HEK293 (cell line): ENCODE measurements around the gene FUT4.

Source experiments
- CTCF ChIP-seq: fragments of 450-650 bp; formaldehyde crosslinking; IDR thresholded peaks from 2 replicates; pipeline ENCODE4 v1.5.1; 2016; ENCODE audit warnings: missing biosample characterization, missing genetic modification characterization
- ZNF140 ChIP-seq: fragments of 450-650 bp; formaldehyde crosslinking; IDR thresholded peaks from 2 replicates; pipeline ENCODE4 v1.5.1; 2016; ENCODE audit warnings: missing biosample characterization, missing genetic modification characterization
- ZNF24 ChIP-seq: fragments of 450-650 bp; formaldehyde crosslinking; IDR thresholded peaks from 2 replicates; pipeline ENCODE4 v1.5.1; 2016; ENCODE audit warnings: missing biosample characterization, missing genetic modification characterization
- ZNF335 ChIP-seq: fragments of 450-650 bp; formaldehyde crosslinking; conservative IDR thresholded peaks from 2 replicates; pipeline ENCODE4 v1.5.1; 2016; ENCODE audit warnings: missing biosample characterization, missing genetic modification characterization
- ZNF398 ChIP-seq: fragments of 450-650 bp; formaldehyde crosslinking; IDR thresholded peaks from 2 replicates; pipeline ENCODE4 v1.5.1; 2017; ENCODE audit warnings: missing biosample characterization, missing genetic modification characterization
- ZXDB ChIP-seq: fragments of 450-650 bp; formaldehyde crosslinking; IDR thresholded peaks from 2 replicates; pipeline ENCODE4 v1.5.1; 2016; ENCODE audit warnings: missing biosample characterization, missing genetic modification characterization

- TF ChIP-seq CTCF (tag by site-specific recombination) = no peak
- no peak for TF ChIP-seq ZNF140 (tag by site-specific recombination)
- no peak for TF ChIP-seq ZXDB (tag by site-specific recombination)
- no peak for TF ChIP-seq ZNF24 (tag by site-specific recombination)
- TF ChIP-seq ZNF398 (tag by site-specific recombination) = no peak
- TF ChIP-seq ZNF335 (tag by site-specific recombination) = no peak
Observed at GRCh38 chr11:94581926-94582325, 38.2 kb downstream of the FUT4 start.
